HL-60/S4 treated with phorbol 12-myristate 13-acetate at 8.2 ng/mL for 4 days and 3 days (cell line): ENCODE results near the gene MYOZ3.

ENCODE experiments used
- in situ Hi-C: fragments of 300-500 bp; cut with MboI; formaldehyde crosslinking; loops from 2 replicates; pipeline ENCODE4 v1.15.0; 2022; ENCODE audit warnings: low sequenced_read_pairs

Gene MYOZ3, protein sequence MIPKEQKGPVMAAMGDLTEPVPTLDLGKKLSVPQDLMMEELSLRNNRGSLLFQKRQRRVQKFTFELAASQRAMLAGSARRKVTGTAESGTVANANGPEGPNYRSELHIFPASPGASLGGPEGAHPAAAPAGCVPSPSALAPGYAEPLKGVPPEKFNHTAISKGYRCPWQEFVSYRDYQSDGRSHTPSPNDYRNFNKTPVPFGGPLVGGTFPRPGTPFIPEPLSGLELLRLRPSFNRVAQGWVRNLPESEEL

GRCh38 chr5:150661086-150661485, at the start of gene MYOZ3:
Gene MYOZ3 (plus strand): TSS chr5:150661251. CDS start chr5:150662942, 1,691 bp downstream.
- in situ Hi-C loops: no loop called here

- in situ Hi-C loops: no loop called here
These were observed 48.6 kb upstream of the MYOZ3 start for GRCh38 chr5:150612405-150612804.

GRCh38 chr5:150612905-150613670, 48.0 kb upstream of the MYOZ3 start:
- in situ Hi-C loops: no loop called here

DNA sequence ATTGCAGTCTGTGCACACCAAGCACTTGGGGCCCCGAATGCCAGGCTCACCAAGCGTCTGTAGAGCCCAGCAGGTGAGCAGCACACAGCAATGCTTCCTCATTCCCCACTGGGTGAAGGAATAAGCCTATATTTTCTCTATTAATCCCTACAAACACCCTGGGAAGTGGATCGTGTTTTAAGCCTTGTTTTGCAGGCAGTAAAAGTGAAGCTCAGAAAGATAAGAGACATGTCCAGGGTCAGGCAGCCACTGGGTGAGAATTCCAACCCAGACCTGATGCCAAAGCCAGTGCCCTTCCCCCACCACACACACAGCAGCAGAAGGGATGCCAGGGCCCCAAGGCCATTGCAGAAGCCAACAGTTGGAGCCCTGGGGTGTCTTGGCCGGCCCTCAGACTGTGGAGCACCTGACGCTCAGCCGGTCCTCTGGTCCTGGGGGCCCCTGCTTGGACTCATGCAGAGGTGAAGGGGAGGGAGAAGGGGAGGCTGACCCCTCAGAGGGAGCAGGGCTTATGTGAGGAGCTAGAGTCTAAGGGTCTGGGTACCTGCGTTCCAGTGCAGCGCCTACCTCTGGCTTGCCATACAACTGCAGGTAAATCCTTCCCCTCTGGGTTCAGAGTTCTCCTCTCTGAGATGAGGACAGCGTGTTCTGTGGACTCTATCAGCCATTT, 46.9 kb upstream of the MYOZ3 start:
- in situ Hi-C loops: no loop called here

GRCh38 chr5:150614661-150615060, 46.4 kb upstream of the MYOZ3 start:
- in situ Hi-C loops: no loop called here

DNA sequence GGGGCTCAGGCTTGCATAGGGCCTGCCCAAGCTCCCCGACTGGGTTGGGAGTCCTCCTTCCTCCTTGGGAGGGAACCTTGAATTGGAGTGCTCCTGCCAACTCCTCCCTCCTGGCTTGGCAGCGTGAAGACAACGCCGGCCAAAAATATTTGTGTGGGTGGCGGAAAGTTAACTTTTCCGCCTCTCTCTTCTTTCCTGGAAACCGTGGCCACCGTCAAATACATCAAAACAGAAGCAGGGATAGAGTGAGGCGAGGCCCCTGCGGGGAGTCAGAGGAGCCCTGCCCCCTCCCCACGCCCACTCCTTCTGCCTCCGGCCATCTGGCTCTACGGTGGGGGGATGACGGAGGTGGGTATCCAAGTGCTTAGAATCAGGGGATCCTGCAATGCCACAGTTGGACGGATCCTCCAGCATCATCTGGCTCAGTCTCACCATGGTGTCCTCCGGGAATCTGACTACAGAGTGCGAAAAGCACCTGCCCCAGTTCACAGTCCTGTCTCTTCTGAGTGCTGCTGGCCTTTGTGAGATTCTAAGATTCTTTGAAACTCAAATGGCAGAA, 45.8 kb upstream of the MYOZ3 start:
- in situ Hi-C loops: no loop called here

- in situ Hi-C loops: no loop called here
These were observed 45.0 kb upstream of the MYOZ3 start for GRCh38 chr5:150616024-150616470.

DNA sequence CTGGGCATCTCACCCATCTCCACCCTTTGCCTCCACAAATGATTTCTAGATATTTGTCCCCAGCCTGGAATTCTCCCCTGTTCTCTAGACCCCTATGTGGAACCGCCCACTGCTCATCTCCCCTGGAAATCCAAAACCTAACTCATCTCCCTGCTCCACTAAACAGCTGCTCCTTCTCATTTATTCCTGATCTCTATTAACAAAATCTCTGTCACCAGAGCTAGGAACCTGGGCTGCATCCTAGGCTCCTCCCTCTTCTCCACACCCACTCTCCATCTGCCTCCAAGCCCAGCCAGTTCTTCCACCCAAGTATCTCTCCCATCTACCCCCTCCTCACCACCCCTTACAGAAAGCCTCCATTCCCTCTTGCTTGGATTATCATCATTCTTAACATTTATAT, 44.5 kb upstream of the MYOZ3 start:
- in situ Hi-C loops: no loop called here

GRCh38 chr5:150618163-150618562, 42.9 kb upstream of the MYOZ3 start:
- in situ Hi-C loops: no loop called here

- in situ Hi-C loops: no loop called here
These were observed 42.3 kb upstream of the MYOZ3 start for GRCh38 chr5:150618588-150619281.

DNA sequence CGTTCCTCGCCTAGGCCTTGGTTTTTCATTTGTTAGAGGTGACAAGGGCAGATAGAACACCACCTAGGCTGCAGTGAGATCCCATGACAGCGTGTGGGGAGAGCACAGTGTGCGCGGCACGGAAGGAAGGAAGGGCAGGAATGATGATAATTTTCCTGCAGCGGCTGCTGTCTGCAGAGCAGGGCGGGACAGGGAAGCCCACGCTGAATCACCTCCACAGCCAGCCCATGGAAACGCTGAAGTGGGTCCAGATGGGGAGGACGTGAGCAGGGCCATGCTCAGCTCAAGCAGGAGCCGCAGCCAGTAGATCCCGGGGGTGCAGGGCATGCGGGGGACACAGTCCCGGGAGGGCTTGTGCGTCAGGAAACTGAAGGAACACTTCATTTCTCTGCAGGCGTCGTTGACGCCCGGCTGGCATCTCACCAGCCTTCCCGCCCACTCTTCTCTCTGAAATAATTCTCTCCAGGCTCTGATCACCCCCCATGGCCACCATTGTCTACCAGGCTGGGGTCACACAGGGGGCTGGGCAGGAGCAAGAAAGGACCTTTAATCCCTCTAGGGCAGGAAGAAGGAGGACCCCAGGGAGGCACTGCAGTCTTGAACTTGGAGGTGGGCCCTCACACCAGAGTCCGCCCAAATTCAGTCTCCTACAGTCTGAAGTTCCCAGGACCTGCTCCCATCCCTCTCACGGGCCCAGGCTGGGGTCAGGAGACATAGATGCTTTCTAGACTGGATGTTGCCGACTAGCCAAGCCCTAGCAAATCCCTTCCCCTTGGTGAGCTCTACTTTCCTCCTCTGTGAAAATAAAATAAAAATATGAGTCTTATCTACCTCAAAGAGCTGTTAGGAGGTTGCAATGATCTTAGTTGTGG, 41.5 kb upstream of the MYOZ3 start:
- in situ Hi-C loops: no loop called here

DNA sequence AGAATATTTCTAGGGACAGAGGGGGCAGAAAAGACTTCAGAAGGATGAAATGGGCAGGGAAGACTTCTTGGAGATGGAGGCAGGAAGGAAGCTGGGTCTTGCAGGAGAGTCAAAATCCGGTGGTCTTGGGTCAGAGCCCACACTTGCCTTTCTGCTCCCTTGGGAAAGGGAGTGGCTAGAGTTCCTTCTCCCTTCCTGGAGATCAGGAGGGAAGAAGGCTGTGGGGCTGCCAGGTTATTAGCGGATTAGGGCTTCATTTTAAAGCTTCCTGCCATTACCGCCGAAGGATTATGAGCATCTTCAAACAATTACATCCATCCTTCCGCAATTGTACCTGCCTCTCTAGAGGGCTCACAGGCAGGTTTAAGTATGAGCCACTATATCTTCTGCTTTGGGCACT, 39.8 kb upstream of the MYOZ3 start:
- in situ Hi-C loops: no loop called here

DNA sequence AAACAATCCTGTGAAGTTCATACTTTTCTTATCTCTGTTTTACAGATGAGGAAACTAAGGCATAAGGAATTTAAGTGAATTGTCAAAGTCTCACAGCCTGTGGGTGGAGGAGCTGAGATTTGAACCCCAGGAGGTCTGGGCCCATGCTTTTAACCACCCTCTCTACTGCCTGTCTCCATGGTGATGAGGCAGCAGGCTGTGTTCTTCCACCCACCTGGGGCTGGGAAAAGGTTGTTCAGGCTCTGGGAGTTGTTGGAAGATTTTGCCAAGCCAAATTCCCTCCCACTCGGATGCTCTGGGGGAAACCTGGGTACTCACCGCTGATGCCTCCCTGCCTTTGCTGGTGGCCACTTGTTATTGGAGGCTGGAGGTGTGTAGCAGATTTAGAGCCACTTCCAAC, 38.9 kb upstream of the MYOZ3 start:
- in situ Hi-C loops: no loop called here

DNA sequence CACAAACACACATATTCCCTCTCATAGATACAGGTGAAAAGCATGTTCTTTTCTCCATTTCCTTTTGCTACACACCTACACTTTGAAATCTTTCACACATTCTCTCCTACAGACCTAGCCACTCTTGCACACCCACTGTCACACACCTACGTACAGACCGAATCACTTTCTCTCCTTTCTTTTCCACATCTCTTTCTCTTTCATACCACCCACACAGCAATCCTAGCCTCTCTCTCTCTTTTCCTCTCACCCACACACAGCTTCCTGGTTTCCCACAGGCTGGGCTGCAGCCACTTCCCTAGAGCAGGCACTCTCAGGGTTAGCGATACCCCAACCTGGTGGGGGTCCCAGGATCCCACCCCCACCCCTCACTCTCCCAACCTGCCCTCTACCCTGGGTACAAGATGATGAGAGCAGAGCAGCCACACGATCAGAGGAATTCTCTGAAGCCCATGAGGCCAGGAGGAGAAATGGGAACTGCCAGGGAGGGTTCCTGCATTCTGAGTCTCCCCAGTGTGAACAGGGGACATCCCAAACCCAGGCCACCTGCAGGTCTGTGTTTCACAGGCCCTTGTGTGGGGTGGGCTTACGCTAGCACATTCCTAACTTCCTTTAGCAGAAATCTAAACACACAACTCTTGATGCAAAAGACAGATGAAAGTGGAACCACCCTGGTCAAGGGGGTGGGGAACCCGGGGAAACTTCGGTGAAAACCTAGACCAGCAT, 37.7 kb upstream of the MYOZ3 start:
- in situ Hi-C loops: no loop called here

DNA sequence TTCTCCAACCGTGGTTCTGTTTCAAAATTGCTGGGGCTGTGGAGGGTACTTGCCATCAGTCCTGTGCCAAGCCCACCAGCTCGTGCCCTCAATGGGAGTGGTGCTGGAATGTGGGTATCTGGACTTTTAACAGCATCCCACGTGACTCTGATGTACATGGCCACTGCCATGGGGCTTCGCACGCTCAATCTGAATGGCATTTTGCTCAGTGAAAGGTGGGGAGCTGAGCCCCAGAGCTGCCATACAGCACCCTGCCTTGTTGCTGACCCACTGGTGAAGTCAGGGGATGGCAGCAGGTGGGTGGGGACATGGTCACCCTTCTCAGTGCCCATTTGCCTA, 37.2 kb upstream of the MYOZ3 start:
- in situ Hi-C loops: no loop called here

DNA sequence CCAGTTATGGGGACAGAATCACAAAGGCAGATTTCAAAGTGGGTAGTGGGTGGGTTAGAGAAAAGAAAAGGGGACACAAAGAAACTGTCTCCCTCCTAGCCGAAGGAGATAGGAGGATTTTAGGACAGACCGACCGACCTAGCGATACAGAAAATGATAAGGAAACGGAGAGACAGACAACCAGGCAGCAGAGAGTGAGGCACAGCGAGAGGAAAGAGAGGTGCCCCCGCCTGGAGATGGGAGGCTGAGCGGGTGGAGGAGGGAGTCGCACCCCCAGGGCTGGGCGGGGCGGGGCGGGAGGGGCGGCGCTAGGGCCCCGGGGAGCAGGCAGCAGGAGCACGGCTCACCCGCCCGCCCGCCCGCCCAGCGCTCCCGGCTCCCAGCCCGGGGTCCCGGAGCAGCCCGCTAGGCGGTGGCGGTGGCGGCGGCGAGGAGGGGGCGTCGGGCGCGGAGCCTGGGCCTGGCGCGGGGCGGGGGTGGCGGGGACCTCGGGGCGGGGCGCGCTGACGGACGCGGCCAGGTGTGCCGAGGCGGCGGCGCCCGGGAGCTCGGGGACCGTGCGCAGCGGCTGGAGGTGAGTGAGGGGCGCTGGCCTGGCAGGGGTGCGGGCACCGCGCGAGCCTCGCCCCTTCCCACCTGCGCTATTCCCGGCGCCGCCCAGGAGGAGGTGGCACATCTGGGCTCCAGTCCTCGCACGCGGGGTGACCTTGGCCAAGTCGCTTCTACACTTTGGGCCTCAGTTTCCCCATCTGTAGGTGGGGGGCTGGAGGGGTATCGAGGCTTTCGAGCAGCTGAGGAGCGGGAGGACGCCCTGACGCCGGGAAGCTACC, 36.5 kb upstream of the MYOZ3 start:
- in situ Hi-C loops: no loop called here

DNA sequence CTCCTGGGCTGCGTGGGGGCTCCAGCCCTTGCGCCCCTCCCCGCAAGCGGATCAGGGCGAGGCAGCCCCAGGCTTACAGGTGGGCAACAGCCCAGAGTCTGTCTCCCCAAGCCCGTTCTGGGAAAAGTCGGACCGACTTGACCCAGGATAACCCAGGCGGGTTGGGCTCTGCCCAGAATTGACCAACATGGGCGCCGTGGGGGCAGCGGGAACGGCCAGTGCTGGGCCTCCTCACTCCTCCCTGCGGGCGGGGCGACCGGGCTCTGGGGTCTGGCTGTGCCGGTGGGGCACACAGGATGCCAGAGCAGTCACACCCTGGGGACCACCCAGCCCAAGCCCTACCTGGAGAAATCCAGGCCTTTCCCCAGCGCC, 35.9 kb upstream of the MYOZ3 start:
- in situ Hi-C loops: no loop called here

DNA sequence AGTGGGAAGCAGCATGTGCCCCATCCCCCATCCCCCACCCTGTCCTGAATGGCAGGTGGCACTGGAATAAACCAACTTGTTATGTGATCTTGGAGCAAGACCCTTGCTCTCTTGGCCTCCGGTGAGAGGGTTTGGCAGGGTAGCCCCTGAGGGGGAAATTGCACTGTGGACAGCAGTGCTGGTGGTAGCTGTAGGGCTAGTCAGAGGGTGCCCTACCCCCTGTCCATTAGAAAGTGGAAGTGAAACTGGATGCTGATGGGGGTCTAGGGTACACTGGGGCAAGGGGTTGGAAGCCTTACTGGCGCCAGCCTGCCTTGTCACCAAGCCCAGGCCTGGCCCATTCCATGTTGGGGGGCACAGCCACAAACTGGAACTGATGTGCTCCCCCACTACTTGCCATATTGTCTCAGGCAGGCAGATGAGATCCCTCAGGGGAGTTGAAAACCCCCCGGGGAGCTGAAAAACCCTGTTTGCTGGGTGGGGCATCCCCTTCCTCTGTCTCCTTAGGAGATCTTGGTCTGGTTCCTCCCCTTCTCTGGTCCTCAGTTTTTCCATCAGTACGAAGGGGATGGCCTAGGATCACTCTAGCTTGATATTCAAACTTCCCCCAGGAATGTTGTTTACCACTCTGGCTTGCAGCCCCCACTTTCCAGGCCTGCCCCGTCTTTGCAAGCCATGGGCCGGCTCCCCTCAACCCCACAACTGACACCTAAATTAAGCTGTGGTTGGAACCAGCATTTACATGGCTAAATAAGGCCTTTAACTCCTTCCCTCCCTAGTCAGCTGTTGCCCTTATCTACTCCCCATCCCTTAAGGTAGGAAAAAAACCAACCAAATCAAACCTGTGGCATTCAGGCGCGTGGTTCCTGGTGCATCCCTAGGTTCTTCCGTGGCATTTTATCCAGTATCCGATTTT, 35.0 kb upstream of the MYOZ3 start:
- in situ Hi-C loops: no loop called here
